OCI-LY1 (cell line): ENCODE data around the gene PRKCE.

Experiments
- H2AFZ ChIP-seq: fragments of 200-600 bp; sonication (generic), shearing (Covaris generic); 2 replicates; pipeline ENCODE4 v1.6.0; 2014; ENCODE audit warnings: antibody characterized with exemption, mild to moderate bottlenecking, low read length
- H3F3A ChIP-seq: fragments of 200-600 bp; sonication (generic), shearing (Covaris generic); 2 replicates; pipeline ENCODE4 v1.6.0; 2014; ENCODE audit warnings: mild to moderate bottlenecking, antibody characterized with exemption, low read length, moderate library complexity; ENCODE audit not compliant: insufficient read depth
- H3K27ac ChIP-seq: fragments of 200-600 bp; sonication (generic); 2 replicates; pipeline ENCODE4 v1.5.1; 2014; ENCODE audit warnings: low read length, mixed run types, mild to moderate bottlenecking, low read depth; ENCODE audit not compliant: poor library complexity, severe bottlenecking
- H3K27me3 ChIP-seq: fragments of 200-600 bp; sonication (generic); 2 replicates; pipeline ENCODE4 v1.6.0; 2014; ENCODE audit warnings: antibody characterized with exemption, mild to moderate bottlenecking, low read length, moderate library complexity; ENCODE audit not compliant: insufficient read depth
- H3K36me3 ChIP-seq: fragments of 200-600 bp; sonication (generic); 2 replicates; pipeline ENCODE4 v1.6.1; 2014; ENCODE audit warnings: mild to moderate bottlenecking, antibody characterized with exemption, low read length, moderate library complexity, mixed read lengths; ENCODE audit not compliant: insufficient read depth
- H3K4me1 ChIP-seq: fragments of 200-600 bp; sonication (generic); 2 replicates; pipeline ENCODE4 v1.5.1; 2014; ENCODE audit warnings: mild to moderate bottlenecking, low read length, moderate library complexity; ENCODE audit not compliant: insufficient read depth, severe bottlenecking
- H3K4me2 ChIP-seq: fragments of 200-600 bp; sonication (generic), shearing (Covaris generic); 2 replicates; pipeline ENCODE4 v1.6.1; 2014; ENCODE audit warnings: low read length
- H3K4me3 ChIP-seq: fragments of 200-600 bp; sonication (generic); 2 replicates; pipeline ENCODE4 v1.5.1; 2014; ENCODE audit warnings: low read length, low read depth, mild to moderate bottlenecking, mixed read lengths; ENCODE audit not compliant: poor library complexity, severe bottlenecking
- H3K79me2 ChIP-seq: fragments of 200-600 bp; shearing (Covaris generic); 2 replicates; pipeline ENCODE4 v1.6.1; 2016; ENCODE audit warnings: mixed run types, low read length, mixed read lengths; ENCODE audit not compliant: insufficient read depth
- H3K9ac ChIP-seq: fragments of 200-600 bp; sonication (generic), shearing (Covaris generic); 2 replicates; pipeline ENCODE4 v1.6.1; 2014; ENCODE audit warnings: mild to moderate bottlenecking, low read length, mixed read lengths
- H3K9me2 ChIP-seq: fragments of 200-600 bp; sonication (generic), shearing (Covaris generic); 2 replicates; pipeline ENCODE4 v1.6.1; 2014; ENCODE audit warnings: low read depth, mild to moderate bottlenecking, low read length, mixed read lengths
- H3K9me3 ChIP-seq: fragments of 200-600 bp; shearing (Covaris generic); 2 replicates; pipeline ENCODE4 v1.6.1; 2014; ENCODE audit warnings: low read length, mixed read lengths
- H4K20me1 ChIP-seq: fragments of 200-600 bp; sonication (generic), shearing (Covaris generic); 2 replicates; pipeline ENCODE4 v1.6.0; 2016; ENCODE audit warnings: mild to moderate bottlenecking, low read length; ENCODE audit not compliant: insufficient read depth
- CTCF ChIP-seq: fragments of 200-600 bp; sonication (generic), shearing (Covaris generic); IDR thresholded peaks from 2 replicates; pipeline ENCODE4 v1.5.1; 2017; ENCODE audit warnings: mild to moderate bottlenecking, antibody characterized with exemption, low read length, moderate library complexity, mixed read lengths
- EZH2 ChIP-seq: fragments of 200-600 bp; sonication (generic), shearing (Covaris generic); IDR thresholded peaks from 2 replicates; pipeline ENCODE4 v1.8.0; 2017; ENCODE audit warnings: borderline replicate concordance, mixed run types, mild to moderate bottlenecking, antibody characterized with exemption, low read length, moderate library complexity, mixed read lengths

Gene PRKCE

GRCh38 chr2:46006473-46007025 lies 355.1 kb downstream of the PRKCE start:
- Histone ChIP-seq H3K79me2 (no peaks in the 10 kb centered on the region), H3F3A (no peaks in the 10 kb centered on the region), H3K27ac (no peak overlapping the region), H3K9me3 (no peaks in the 10 kb centered on the region), H3K4me1 (no peaks in the 10 kb centered on the region), H3K36me3 (peaks cover 31% of the 10 kb centered on the region), H3K9me2 (no peaks in the 10 kb centered on the region), H3K4me3 (no peak overlapping the region), H4K20me1 (no peaks in the 10 kb centered on the region), H3K9ac (no peak overlapping the region), H3K27me3 (no peaks in the 10 kb centered on the region), H2AFZ (no peak overlapping the region), H3K4me2 (no peak overlapping the region)
- no peak for TF ChIP-seq EZH2
- no peak for TF ChIP-seq CTCF

GRCh38 chr2:46007412-46007811 lies 355.9 kb downstream of the PRKCE start:
- H3K36me3 ChIP-seq, result peaks cover 32% of the 10 kb centered on the region
- H3K9me2 ChIP-seq, result no peaks in the 10 kb centered on the region
- H3K4me2 ChIP-seq, result no peak overlapping the region
- no peak overlapping the region for H3K27ac ChIP-seq
- no peak for TF ChIP-seq CTCF
- TF ChIP-seq EZH2, result no peak
- no peaks in the 10 kb centered on the region for H4K20me1 ChIP-seq
- H2AFZ ChIP-seq, result no peak overlapping the region
- no peak overlapping the region for H3K9ac ChIP-seq
- H3K79me2 ChIP-seq, result no peaks in the 10 kb centered on the region
- H3K4me3 ChIP-seq, result no peak overlapping the region
- H3K4me1 ChIP-seq, result no peaks in the 10 kb centered on the region
- no peaks in the 10 kb centered on the region for H3K9me3 ChIP-seq
- no peaks in the 10 kb centered on the region for H3F3A ChIP-seq
- H3K27me3 ChIP-seq, result no peaks in the 10 kb centered on the region

- Histone ChIP-seq H3K4me2 (no peak overlapping the region), H3K36me3 (peaks cover 37% of the 10 kb centered on the region), H3K27me3 (no peaks in the 10 kb centered on the region), H3K9me2 (no peaks in the 10 kb centered on the region), H3K79me2 (no peaks in the 10 kb centered on the region), H3K4me1 (no peaks in the 10 kb centered on the region), H3K9ac (no peak overlapping the region), H4K20me1 (no peaks in the 10 kb centered on the region), H3K4me3 (no peak overlapping the region), H3F3A (no peaks in the 10 kb centered on the region), H3K27ac (no peak overlapping the region), H3K9me3 (no peaks in the 10 kb centered on the region), H2AFZ (no peak overlapping the region)
- TF ChIP-seq CTCF (no peak), EZH2 (no peak)
Measured at GRCh38 chr2:46008091-46008870, 356.8 kb downstream of the PRKCE start.
